ENCODE measurements around the gene HGFAC. TPM values are rescaled to one million over a fixed set of nuclear protein-coding genes. Genes with fewer than 3 reads are reported as not detected.

Gene HGFAC
- total RNA-seq, 1 donor from 2014 or later = 2.4 TPM

- no peak overlapping the region for H3K4me3 Mint-ChIP-seq
- no peaks in the 10 kb centered on the region for H3K4me1 Mint-ChIP-seq (ENCODE audit: unreplicated experiment)
- H3K9me3 Mint-ChIP-seq = no peaks in the 10 kb centered on the region
- no peak overlapping the region for H3K27ac Mint-ChIP-seq
- no peak for DNase-seq (ENCODE audit: extremely low spot score, unreplicated experiment)
- H3K36me3 Mint-ChIP-seq = no peaks in the 10 kb centered on the region
- H3K27me3 Mint-ChIP-seq = peaks cover 4% of the 10 kb centered on the region
- no peak for TF ChIP-seq CTCF (conservative IDR thresholded peaks at IDR 0.05)
Observed at GRCh38 chr4:3472411-3473141, 30.8 kb downstream of the HGFAC start.

GRCh38 chr4:3473181-3473950 is 31.6 kb downstream of the HGFAC start:
- no peaks in the 10 kb centered on the region for H3K4me1 Mint-ChIP-seq (ENCODE audit: unreplicated experiment)
- no peak for TF ChIP-seq CTCF (conservative IDR thresholded peaks at IDR 0.05)
- no peak overlapping the region for H3K27ac Mint-ChIP-seq
- H3K36me3 Mint-ChIP-seq = no peaks in the 10 kb centered on the region
- no peak for DNase-seq (ENCODE audit: extremely low spot score, unreplicated experiment)
- no peaks in the 10 kb centered on the region for H3K9me3 Mint-ChIP-seq
- H3K27me3 Mint-ChIP-seq = peaks cover 4% of the 10 kb centered on the region
- no peak overlapping the region for H3K4me3 Mint-ChIP-seq

- TF ChIP-seq CTCF (conservative IDR thresholded peaks at IDR 0.05) = no peak
- no peaks in the 10 kb centered on the region for H3K36me3 Mint-ChIP-seq
- H3K9me3 Mint-ChIP-seq = no peaks in the 10 kb centered on the region
- no peak overlapping the region for H3K27ac Mint-ChIP-seq
- peaks cover 4% of the 10 kb centered on the region for H3K27me3 Mint-ChIP-seq
- DNase-seq (ENCODE audit: extremely low spot score, unreplicated experiment) = no peak
- no peak overlapping the region for H3K4me3 Mint-ChIP-seq
- H3K4me1 Mint-ChIP-seq (ENCODE audit: unreplicated experiment) = no peaks in the 10 kb centered on the region
Observed at GRCh38 chr4:3473996-3474765, 32.4 kb downstream of the HGFAC start.

- DNase-seq (ENCODE audit: extremely low spot score, unreplicated experiment) = no peak
- Mint-ChIP-seq H3K4me1 (ENCODE audit: unreplicated experiment) (no peaks in the 10 kb centered on the region), H3K9me3 (no peaks in the 10 kb centered on the region), H3K27ac (no peak overlapping the region), H3K4me3 (no peak overlapping the region), H3K27me3 (peaks cover 2% of the 10 kb centered on the region), H3K36me3 (no peaks in the 10 kb centered on the region)
- no peak for TF ChIP-seq CTCF (conservative IDR thresholded peaks at IDR 0.05)
Observed at GRCh38 chr4:3475041-3475712, 33.4 kb downstream of the HGFAC start.

- DNase-seq (ENCODE audit: extremely low spot score, unreplicated experiment) = no peak
- no peak for TF ChIP-seq CTCF (conservative IDR thresholded peaks at IDR 0.05)
- Mint-ChIP-seq H3K36me3 (no peaks in the 10 kb centered on the region), H3K4me3 (no peak overlapping the region), H3K9me3 (no peaks in the 10 kb centered on the region), H3K27me3 (peaks cover 2% of the 10 kb centered on the region), H3K27ac (no peak overlapping the region), H3K4me1 (ENCODE audit: unreplicated experiment) (peaks cover 4% of the 10 kb centered on the region)
Observed at GRCh38 chr4:3475713-3476260, 34.0 kb downstream of the HGFAC start.
